Uterus (tissue), 4 donors: ENCODE data around the gene SPATA20. TPM values are rescaled to one million over a fixed set of nuclear protein-coding genes. Genes with fewer than 3 reads are reported as not detected.

Experiments
- DNase-seq, 2 donors: peaks; one replicate each; pipeline ENCODE4 v3.0.0-alpha.2; 2019 to 2020
- H3K27ac ChIP-seq, 2 donors: fragments of 200-600 bp; sonication (generic); 1 replicate in 1 of 2; 2 replicates in 1 of 2; pipeline ENCODE4 v1.5.1; 2016 to 2018
- H3K27me3 ChIP-seq, 2 donors: fragments of 200-600 bp; sonication (generic); one replicate each; pipeline ENCODE4 v1.5.1; 2018 to 2019; ENCODE audit warnings: control low read depth in 1 of 2
- H3K36me3 ChIP-seq, 2 donors: fragments of 200-600 bp; sonication (generic); one replicate each; pipeline ENCODE4 v1.5.1; 2019; ENCODE audit warnings: control low read depth in 1 of 2
- H3K4me1 ChIP-seq, 2 donors: fragments of 200-600 bp; sonication (generic); one replicate each; pipeline ENCODE4 v1.5.1; 2018 to 2019; ENCODE audit warnings: control low read depth in 1 of 2
- H3K4me3 ChIP-seq, 2 donors: fragments of 200-600 bp; sonication (generic); 1 replicate in 1 of 2; 2 replicates in 1 of 2; pipeline ENCODE4 v1.5.1; 2018 to 2019; ENCODE audit warnings: mild to moderate bottlenecking in 1 of 2
- H3K9me3 ChIP-seq, 2 donors: fragments of 200-600 bp; sonication (generic); one replicate each; pipeline ENCODE4 v1.5.1; 2019; ENCODE audit warnings: control low read depth in 1 of 2
- POLR2A ChIP-seq, 2 donors: fragments of 450-650 bp; IDR thresholded peaks; one replicate each; pipeline ENCODE4 v1.6.1; 2016; ENCODE audit warnings: antibody characterized with exemption in 2 of 2, mild to moderate bottlenecking in 1 of 2, moderate library complexity in 1 of 2
- intact Hi-C: fragments of 100-400 bp; cut with DNase I; formaldehyde crosslinking; loops from one replicate; pipeline ENCODE4 v1.15.1; 2023; ENCODE audit warnings: low total_unique reads
- total RNA-seq, 4 donors: library from RNA; depleted of rRNA in 3 of 4; stranded (reverse); fragments of >200 nt in 3 of 4; gene quantifications; one replicate each; pipeline versions ENCODE4 v1.1.0 to v1.2.4, GENCODE V29; 2014 to 2023
- TF ChIP-seq, protein P1 (sequence below), 4 experiments: fragments of 200-600 bp in 2 of 4; fragments of 450-650 bp in 2 of 4; sonication (generic) in 2 of 4; IDR thresholded peaks; one replicate each; pipeline ENCODE4 v1.5.1; 2016 to 2019; ENCODE audit warnings: antibody characterized with exemption in 4 of 4, mild to moderate bottlenecking in 2 of 4, moderate library complexity in 1 of 4
- donor health status: DM: yes; HTN: yes; CAD: no.

The SPATA20 gene
- total RNA-seq, 4 donors from 2014 or later: 39.7 to 57.2 (median 46.2) TPM

GRCh38 chr17:50558941-50559614 is 12.1 kb downstream of the SPATA20 start:
- no peaks in the 10 kb centered on the region for H3K9me3 ChIP-seq
- TF ChIP-seq, protein P1, sequence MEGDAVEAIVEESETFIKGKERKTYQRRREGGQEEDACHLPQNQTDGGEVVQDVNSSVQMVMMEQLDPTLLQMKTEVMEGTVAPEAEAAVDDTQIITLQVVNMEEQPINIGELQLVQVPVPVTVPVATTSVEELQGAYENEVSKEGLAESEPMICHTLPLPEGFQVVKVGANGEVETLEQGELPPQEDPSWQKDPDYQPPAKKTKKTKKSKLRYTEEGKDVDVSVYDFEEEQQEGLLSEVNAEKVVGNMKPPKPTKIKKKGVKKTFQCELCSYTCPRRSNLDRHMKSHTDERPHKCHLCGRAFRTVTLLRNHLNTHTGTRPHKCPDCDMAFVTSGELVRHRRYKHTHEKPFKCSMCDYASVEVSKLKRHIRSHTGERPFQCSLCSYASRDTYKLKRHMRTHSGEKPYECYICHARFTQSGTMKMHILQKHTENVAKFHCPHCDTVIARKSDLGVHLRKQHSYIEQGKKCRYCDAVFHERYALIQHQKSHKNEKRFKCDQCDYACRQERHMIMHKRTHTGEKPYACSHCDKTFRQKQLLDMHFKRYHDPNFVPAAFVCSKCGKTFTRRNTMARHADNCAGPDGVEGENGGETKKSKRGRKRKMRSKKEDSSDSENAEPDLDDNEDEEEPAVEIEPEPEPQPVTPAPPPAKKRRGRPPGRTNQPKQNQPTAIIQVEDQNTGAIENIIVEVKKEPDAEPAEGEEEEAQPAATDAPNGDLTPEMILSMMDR (IDR thresholded peaks at IDR 0.05): no peak
- TF ChIP-seq POLR2A (IDR thresholded peaks at IDR 0.05): no peak
- peak in 1 of 2 donors; percentile 41 for DNase-seq
- intact Hi-C loops: no loop called here
- peak overlapping the region; percentile 30 to 42 for H3K27ac ChIP-seq
- peak overlapping the region; percentile 0 to 48 for H3K4me3 ChIP-seq
- peaks cover 0 to 34% of the 10 kb centered on the region in 2 donors for H3K4me1 ChIP-seq
- H3K36me3 ChIP-seq: no peaks in the 10 kb centered on the region
- peaks cover 0 to 12% of the 10 kb centered on the region in 2 donors for H3K27me3 ChIP-seq

DNA sequence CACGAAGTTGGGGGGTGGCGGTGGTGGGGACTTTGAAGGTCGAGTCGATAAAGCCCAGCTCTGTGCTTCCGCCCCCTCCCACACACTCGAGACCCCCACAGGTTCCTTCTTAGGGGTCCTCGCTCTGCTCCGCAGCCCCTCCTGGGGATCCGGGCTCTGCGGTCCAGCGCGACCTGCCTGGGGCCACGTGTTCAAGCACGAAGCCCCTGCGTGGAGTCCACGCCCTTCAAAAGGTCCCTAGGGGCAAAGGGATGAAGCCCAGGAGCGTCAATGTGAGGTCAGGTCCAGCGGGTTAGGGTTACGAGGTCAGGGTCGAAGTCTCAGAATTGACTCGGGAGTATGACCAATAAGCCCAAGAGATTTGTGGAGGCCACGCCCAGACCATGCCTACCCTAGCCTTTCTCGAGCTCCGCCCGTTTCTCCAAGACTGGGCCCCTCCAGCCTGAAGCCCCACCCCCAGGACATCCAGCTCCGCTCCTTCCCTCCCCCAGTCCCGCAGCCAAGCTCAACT is 12.8 kb downstream of the SPATA20 start:
- peak; percentile 75 to 79 for DNase-seq
- Histone ChIP-seq H3K4me3 (peak overlapping the region; percentile 31 to 48), H3K4me1 (peaks cover 0 to 38% of the 10 kb centered on the region in 2 donors), H3K27ac (peak overlapping the region in 1 of 2 donors; percentile 43), H3K9me3 (no peaks in the 10 kb centered on the region), H3K27me3 (peaks cover 0 to 12% of the 10 kb centered on the region in 2 donors), H3K36me3 (no peaks in the 10 kb centered on the region)
- TF ChIP-seq POLR2A (IDR thresholded peaks at IDR 0.05): no peak
- TF ChIP-seq, protein P1 (IDR thresholded peaks at IDR 0.05): no peak
- intact Hi-C loops: no loop called here

- DNase-seq: peak; percentile 88 to 95
- intact Hi-C loops: no loop called here
- Histone ChIP-seq H3K27me3 (peaks cover 0 to 12% of the 10 kb centered on the region in 2 donors), H3K27ac (peak within 1 kb of the TSS; percentile 37 to 43), H3K4me1 (peaks cover 0 to 42% of the 10 kb centered on the region in 2 donors), H3K36me3 (no peaks in the 10 kb centered on the region), H3K9me3 (no peaks in the 10 kb centered on the region), H3K4me3 (peak within 1 kb of the TSS; percentile 32 to 48)
- TF ChIP-seq, protein P1 (IDR thresholded peaks at IDR 0.05): no peak
- TF ChIP-seq POLR2A (IDR thresholded peaks at IDR 0.05): peak; percentile 34 to 79
Measured at GRCh38 chr17:50560185-50560824, 13.3 kb downstream of the SPATA20 start, which contains the start of gene CACNA1G. Gene CACNA1G (plus strand): TSS chr17:50560715. CDS start chr17:50561460, 745 bp downstream.

DNA sequence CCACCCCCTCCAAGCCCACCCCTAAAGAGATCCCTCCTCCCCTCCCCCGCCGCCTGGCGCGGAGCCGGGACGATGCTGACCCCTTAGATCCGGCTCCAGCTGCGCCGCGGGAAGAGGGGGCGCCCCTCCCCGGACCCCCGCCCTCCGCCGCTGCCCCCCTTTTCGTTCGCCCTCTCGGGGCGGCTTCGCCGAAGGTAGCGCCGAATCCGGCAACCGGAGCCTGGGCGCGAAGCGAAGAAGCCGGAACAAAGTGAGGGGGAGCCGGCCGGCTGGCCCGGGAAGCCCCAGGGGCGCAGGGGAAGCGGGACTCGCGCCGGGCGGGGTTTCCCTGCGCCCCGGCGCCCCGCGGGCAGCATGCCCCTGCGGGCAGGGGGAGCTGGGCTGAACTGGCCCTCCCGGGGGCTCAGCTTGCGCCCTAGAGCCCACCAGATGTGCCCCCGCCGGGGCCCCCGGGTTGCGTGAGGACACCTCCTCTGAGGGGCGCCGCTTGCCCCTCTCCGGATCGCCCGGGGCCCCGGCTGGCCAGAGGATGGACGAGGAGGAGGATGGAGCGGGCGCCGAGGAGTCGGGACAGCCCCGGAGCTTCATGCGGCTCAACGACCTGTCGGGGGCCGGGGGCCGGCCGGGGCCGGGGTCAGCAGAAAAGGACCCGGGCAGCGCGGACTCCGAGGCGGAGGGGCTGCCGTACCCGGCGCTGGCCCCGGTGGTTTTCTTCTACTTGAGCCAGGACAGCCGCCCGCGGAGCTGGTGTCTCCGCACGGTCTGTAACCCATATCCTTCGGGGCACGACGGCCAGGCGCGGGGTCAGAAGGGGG is 14.2 kb downstream of the SPATA20 start:
- no peaks in the 10 kb centered on the region for H3K9me3 ChIP-seq
- H3K4me3 ChIP-seq: peak overlapping the region; percentile 32 to 48
- H3K27me3 ChIP-seq: peaks cover 0 to 12% of the 10 kb centered on the region in 2 donors
- H3K36me3 ChIP-seq: no peaks in the 10 kb centered on the region
- peak in 1 of 2 donors; percentile 53 for DNase-seq
- H3K4me1 ChIP-seq: peaks cover 0 to 44% of the 10 kb centered on the region in 2 donors
- H3K27ac ChIP-seq: peak overlapping the region; percentile 7 to 9
- TF ChIP-seq POLR2A (IDR thresholded peaks at IDR 0.05): no peak
- TF ChIP-seq, protein P1 (IDR thresholded peaks at IDR 0.05): no peak
- intact Hi-C loops: no loop called here
